ENCODE measurements around the gene DLK1.

DLK1 gene

DNA sequence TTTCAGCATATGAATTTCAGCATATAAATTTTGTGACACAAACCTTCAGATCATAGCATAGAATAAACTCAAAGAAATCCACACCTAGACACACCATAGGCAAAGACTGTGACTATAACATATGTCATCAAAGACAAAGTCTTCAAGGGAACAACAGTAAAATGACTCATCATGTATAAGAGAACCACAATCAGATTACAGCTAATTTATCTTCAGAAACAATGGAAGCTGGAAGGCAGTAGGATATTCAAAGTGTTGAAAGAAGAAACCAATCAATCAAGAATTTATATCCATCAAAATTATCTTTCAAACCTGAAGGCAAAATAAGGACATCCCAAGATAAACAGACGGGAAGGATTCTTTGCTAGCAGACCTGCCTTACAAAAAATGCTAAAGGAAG is 29.0 kb downstream of the DLK1 start:
- TF ChIP-seq GATA1 (IDR thresholded peaks at IDR 0.05; ENCODE audit: low read depth, low read length) (no peak), POLR2A (IDR thresholded peaks at IDR 0.05; ENCODE audit: low read length) (no peak)
- DNase-seq = no peak

DNA sequence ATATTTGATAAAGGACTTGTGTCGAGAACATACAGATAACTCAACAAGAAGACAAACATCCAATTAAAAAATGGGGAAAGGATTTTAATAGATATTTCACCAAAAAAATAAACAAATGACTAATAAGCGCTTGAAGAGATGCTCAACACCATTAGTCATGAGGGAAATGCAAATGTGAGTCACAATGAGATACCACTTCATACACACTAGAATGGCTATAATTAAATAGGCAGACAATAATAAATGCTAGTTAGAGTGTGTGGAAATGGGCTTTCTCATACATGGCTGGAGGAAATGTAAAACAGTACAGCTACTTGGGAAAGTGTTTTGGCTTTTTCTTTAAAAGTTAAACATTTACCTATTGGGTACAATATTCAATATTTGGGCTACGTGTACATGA is 34.8 kb downstream of the DLK1 start:
- TF ChIP-seq POLR2A (IDR thresholded peaks at IDR 0.05; ENCODE audit: low read length) (no peak), GATA1 (IDR thresholded peaks at IDR 0.05; ENCODE audit: low read depth, low read length) (no peak)
- DNase-seq = peak in 1 of 2 experiments; percentile 9

DNA sequence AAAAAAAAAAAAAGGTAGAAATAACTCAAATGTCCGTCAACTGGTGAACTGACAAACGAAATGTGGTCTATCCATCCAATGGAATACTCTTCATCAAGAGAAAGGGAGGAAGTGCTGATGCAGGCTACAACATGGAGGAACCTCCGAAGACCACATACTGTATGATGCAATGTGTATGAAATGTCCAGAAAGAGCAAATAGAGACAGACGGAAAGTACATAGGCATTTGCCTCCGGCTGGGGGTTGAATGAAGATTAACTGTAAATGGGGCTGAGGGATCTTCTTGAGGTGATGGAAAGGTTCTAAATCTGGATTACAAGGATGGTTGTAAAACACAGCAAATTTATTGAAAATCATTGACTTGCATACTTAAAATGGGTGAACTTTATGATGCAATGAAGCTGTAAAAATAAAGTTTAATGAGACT is 35.4 kb downstream of the DLK1 start:
- TF ChIP-seq GATA1 (IDR thresholded peaks at IDR 0.05; ENCODE audit: low read depth, low read length) (no peak), POLR2A (IDR thresholded peaks at IDR 0.05; ENCODE audit: low read length) (no peak)
- DNase-seq = peak in 1 of 2 experiments; percentile 42

DNA sequence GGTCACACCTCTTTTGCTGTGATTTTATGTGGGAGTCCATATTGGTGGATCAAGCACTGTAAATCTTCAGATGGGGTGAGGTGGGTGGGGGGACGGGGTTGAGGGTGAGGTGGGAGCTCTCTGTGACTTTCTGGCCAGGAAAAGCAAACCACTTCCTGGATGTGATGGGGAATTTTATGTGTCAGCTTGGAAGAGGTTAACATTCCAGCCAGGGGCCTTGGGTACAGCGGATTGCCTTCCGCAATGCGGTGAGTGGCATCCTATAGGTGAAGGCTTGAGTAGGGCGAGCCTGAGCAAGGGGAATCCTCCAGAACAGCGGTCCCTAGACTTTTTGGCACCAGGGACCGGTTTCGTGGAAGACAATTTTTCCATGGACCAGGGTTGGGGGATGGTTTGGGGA is 36.2 kb downstream of the DLK1 start:
- TF ChIP-seq POLR2A (IDR thresholded peaks at IDR 0.05; ENCODE audit: low read length) (no peak), GATA1 (IDR thresholded peaks at IDR 0.05; ENCODE audit: low read depth, low read length) (no peak)

DNA sequence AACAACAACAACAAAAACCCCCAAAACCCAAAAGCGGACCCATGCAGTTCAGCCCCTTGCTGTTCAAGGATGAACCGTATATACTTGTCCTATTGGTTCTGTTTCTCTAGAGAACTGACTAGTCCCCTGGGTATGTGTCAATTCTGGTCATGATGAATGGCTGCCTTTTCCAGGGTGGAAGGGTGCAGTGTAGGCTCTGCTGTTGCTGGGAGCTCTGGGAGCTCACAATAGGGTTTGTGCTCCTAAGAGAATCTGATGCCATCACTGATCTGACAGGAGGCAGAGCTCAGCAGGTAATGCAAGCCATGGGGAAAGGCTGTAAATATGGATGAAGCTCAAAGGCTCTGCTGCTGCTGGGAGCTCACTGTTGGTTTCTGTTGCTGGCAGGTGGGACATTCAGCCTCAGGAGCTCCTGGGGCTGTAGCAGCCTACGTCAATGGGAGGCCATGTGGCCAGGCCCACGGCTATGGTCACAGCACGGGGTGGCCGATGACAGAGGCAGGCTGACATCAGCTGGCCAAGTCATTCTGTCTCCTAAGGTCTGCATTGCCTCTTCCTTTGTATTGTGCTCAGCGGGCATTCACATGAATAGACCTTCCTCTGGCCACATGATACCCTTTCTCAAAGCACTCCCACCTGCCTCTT is 37.9 kb downstream of the DLK1 start:
- no peak for DNase-seq
- TF ChIP-seq GATA1 (IDR thresholded peaks at IDR 0.05; ENCODE audit: low read depth, low read length) (no peak), POLR2A (IDR thresholded peaks at IDR 0.05; ENCODE audit: low read length) (no peak)

More for the DNA sequence above, 36.2 kb downstream of the DLK1 start:
- DNase-seq = no peak

DNA sequence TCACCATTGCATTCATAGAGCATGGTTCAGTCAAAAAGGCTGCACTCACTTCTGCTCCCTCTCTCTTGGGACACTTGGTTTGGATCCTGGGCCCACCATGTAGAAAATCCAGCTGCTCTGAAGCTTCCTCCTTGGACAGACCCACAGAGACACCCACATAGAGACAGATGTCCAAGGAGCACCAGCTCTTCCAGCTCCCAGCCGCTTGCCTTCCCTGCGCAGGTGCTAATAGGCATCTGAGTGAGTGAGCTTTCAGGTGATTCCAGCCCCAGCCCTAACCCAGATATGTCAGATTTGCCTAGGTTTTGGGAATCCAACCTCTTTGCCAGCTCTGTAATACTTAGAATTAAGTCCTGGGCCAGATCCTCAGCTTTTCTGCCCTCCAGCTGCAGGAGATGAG is 38.6 kb downstream of the DLK1 start:
- DNase-seq = no peak
- TF ChIP-seq GATA1 (IDR thresholded peaks at IDR 0.05; ENCODE audit: low read depth, low read length) (no peak), POLR2A (IDR thresholded peaks at IDR 0.05; ENCODE audit: low read length) (no peak)

DNA sequence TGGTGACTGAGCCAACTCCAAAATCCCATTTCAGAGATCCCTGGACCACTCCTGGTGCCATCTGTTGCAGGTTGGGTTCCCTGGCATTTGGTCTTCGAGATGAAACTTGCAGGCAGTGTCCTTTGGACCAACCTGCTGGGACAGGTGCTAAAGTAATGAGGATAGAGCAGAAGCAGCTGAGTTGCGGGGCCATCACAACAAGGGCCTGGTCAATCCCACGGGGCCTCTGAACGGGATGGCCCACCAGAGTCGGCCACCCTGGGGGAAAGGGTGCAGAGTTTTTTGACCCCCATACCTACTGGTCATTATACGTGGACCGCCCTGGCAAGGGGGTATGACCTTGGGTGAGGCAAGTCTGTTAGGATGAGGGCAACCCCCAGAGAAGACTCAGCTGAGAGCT is 39.3 kb downstream of the DLK1 start:
- no peak for DNase-seq
- no peak for TF ChIP-seq POLR2A (IDR thresholded peaks at IDR 0.05; ENCODE audit: low read length)
- TF ChIP-seq GATA1 (IDR thresholded peaks at IDR 0.05; ENCODE audit: low read depth, low read length) = no peak

DNA sequence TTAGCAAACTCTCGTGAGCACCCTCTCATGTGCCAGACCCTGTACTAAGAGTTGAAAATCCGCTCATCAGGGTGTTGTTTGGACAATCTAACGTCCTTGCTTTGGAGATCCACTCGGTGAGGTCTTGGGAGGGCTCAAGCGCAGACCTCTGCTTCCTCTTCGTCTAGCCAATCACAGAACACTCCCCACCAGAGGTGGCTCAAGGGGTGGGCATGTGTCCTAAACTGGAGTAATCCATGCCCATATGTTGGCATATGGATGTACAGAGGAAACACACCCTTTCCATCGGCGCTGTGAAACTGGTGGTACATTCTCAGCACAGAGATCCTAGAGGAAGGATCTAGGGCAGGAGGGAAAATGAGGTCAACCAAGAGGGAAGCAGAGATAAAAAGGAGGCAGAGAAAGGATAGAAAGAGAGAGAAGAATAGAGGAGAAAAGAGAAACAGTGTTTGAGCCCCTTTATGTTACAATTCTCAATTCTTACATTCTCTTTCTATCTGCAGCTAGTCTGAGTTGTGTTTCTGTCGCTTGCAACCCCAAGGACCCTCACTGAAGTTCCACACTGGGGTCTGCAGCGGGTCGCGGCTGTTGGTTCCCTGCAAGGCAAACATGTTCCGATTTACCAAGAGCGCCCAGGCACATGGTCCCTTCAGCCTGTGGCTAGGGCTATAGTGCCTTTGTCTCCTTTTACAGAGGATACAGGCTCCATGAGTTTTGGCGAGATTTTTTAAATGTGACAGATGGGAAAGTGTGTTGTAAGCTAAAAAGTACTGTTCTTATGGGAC is 40.5 kb downstream of the DLK1 start:
- TF ChIP-seq POLR2A (IDR thresholded peaks at IDR 0.05; ENCODE audit: low read length) (no peak), GATA1 (IDR thresholded peaks at IDR 0.05; ENCODE audit: low read depth, low read length) (no peak)
- no peak for DNase-seq

DNA sequence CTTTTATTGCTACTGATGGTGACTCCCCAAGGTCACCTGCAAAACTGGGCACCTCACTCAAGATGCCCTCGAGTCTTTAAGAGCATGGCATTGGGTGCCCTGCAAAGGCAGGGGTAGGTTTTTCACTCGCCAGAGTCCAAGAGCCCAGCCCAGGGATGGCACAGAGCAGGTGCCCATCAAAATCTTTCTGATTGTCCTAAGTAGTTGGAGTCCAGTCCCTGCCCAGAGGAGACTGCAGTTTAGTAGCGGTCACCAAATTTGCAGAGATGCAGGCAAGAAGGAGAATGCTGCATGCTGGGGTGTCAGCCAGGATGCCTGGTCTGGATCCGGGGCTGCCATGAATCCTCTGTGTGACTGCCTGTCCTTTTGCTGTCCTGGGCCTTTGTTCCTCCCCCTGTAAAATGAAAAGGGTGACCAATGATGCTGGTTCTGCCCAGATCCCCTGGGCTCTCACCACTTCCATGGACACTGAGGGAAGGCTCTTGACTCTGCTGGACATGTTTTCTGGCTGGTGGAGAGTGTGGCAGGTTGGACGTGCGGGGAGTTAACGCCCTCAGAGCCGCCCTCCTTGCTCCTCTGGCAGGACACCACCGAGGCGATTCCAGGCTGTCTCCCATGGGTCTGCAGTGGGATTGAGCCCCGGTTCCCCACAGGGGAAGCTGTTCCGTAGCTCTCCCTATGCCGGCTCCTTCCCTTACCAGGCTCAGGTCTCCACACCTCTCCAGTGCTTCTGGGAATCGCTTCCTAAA is 41.3 kb downstream of the DLK1 start:
- DNase-seq = no peak
- TF ChIP-seq POLR2A (IDR thresholded peaks at IDR 0.05; ENCODE audit: low read length) (no peak), GATA1 (IDR thresholded peaks at IDR 0.05; ENCODE audit: low read depth, low read length) (no peak)

DNA sequence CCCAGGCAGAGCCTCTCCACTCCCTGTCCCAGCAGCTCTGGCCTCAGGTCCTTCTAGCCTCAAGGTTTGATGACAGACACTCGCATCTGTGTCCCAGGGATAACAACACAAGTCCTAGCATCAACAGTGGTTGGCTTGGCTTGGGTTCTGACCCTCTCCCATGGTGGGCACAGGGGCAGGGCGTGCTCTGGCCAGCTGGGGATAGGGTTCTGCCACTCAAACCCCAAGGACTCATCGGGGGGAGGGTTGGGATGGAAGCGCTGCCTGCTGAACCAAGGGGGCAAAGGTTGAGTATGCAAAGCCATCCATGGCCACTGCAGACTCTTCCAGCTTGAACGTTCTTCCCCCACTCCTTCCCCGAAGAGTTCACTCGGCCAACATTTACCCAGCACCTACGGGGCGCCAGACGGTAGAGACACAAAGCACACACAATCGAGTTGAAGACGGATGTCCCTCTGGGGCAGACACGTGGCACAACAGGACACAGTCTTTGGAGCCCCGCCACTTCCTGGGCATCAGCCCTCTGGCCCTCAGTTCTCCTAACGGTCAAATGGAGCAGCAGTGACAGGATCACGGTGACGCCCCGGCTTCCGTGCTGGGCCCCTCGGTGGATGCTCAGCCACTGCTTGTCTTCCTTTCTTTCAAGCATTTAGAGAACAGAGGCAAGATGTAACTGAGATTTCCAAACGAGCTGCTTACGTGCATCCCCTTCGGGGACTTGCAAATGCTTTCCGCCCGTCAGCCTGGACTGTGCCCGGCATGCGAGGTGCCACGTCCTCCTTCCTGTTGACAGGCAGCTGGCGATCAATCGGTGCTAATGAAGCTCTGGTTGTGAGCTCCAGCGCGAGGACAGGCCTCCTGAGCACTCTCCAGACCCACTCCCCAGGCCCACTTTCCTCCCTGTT is 42.6 kb downstream of the DLK1 start:
- no peak for DNase-seq
- TF ChIP-seq POLR2A (IDR thresholded peaks at IDR 0.05; ENCODE audit: low read length) (no peak), GATA1 (IDR thresholded peaks at IDR 0.05; ENCODE audit: low read depth, low read length) (no peak)

DNA sequence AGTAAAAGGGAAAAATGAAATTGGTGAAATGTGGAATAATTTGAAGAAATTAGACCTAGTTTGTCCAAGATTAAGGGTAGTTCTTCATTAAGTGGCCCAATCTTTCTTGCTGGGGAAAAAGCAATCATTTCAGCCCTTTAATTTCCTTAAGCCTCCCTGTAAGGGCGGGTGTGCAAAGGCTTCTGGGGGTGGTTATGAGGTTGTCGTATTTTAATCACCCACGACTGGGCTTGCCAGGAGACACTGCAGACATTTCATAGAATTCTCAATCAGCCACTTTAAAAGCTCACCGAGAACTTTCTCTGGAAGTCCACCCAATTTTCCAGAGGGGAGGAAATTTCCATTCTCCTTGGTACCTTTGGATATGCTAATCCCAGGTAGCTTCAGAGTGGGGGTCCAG is 43.4 kb downstream of the DLK1 start:
- TF ChIP-seq POLR2A (IDR thresholded peaks at IDR 0.05; ENCODE audit: low read length) = no peak
- no peak for TF ChIP-seq GATA1 (IDR thresholded peaks at IDR 0.05; ENCODE audit: low read depth, low read length)
- DNase-seq = no peak

DNA sequence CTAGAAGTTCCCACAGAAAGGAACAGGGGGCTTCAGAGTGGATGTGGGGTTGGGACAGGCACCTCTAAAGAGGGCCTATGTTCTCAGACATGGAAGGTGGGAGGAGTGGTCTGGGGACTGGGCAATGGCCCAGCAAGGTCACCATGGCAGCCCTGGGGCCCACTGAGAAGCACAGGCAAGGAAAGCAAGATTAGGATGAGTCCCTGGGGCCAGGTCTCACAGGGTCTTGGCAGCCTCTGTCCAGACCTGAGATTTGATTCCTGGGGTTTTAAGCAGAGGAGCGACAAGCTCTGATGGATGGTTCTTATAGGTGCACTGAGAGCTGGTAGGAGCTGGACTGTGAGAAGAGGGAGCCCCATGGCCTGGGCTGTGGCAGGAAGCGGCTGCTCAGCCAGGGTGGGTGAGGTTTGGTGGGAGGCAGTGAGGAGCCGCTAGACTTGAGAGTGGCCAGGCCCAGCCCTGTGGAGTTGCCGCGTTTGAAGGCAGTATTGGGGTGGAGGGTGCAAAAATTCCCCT is 44.0 kb downstream of the DLK1 start:
- DNase-seq = no peak
- TF ChIP-seq GATA1 (IDR thresholded peaks at IDR 0.05; ENCODE audit: low read depth, low read length) (no peak), POLR2A (IDR thresholded peaks at IDR 0.05; ENCODE audit: low read length) (no peak)

DNA sequence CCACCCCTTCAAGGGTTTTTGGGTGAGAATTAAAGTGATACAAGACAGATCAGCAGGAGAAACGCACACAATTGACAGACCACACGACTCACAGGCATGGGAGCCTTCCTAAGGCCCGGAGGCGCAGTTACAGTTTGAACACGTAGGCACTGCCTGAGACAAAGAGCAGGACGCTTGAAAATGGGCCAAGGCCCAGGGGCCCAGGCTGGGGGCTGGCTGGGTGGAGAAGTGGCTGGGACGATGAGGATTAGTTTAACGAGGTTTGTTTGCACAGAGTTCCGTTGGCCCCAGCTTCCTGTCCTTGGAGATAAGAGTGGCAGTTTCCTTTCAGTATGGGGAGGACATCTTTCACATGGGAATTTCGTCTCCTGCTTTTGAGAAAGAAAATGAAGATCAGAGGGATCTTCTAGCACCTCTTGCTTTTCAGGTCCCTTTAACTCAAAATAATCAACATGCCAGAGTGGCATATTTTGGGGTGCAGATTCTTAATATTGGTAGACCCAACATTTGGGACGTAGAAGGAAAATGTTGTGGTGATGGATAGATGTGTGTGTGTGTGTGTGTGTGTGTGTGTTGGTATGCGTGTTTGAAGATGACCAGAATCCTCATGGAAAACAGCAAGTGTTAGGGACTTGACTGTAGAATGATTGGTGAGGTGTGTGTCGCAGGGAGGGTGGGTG is 44.6 kb downstream of the DLK1 start:
- TF ChIP-seq GATA1 (IDR thresholded peaks at IDR 0.05; ENCODE audit: low read depth, low read length) = no peak
- TF ChIP-seq POLR2A (IDR thresholded peaks at IDR 0.05; ENCODE audit: low read length) = no peak

More for the DNA sequence above, 44.6 kb downstream of the DLK1 start:
- no peak for DNase-seq
